Endothelial cell of umbilical vein (primary cell): ENCODE results near the gene KIF4A. TPM values are rescaled to one million over a fixed set of nuclear protein-coding genes. Genes with fewer than 3 reads are reported as not detected.

Source experiments
- BruUV-seq: library from RNA; stranded (reverse); fragments of 400-500 nt; replicated peaks from 2 replicates; lab custom pipeline; 2021; lab: Mats Ljungman, UMichigan
- CTCF ChIA-PET: fragments of 300-600, 350-600 bp; sonication (Branson Sonifier 250); formaldehyde crosslinking; loops from one replicate; lab custom pipeline; 2021; ENCODE audit warnings: antibody characterized with exemption, inconsistent platforms; lab: Charles Lee
- POLR2A ChIA-PET: fragments of 300-600, 350-600 bp; sonication (Branson Sonifier 250); formaldehyde crosslinking; loops from one replicate; lab custom pipeline; 2021; ENCODE audit warnings: antibody characterized with exemption, inconsistent platforms; lab: Charles Lee
- DNase-seq: peaks from one replicate; pipeline ENCODE4 v3.0.0-alpha.2; 2011; ENCODE audit warnings: low read depth, low spot score
- FAIRE-seq: peaks from 2 replicates; lab custom pipeline; 2011; peaks lifted over from hg19 to GRCh38; lab: Jason Lieb, UNC
- H2AFZ ChIP-seq: 2 replicates; pipeline ENCODE4 v1.6.0; 2012; ENCODE audit warnings: low read depth, low read length, control low read depth, inconsistent platforms
- H3K27ac ChIP-seq: 2 replicates; pipeline ENCODE4 v1.5.1; 2011; ENCODE audit warnings: low read depth, mild to moderate bottlenecking, control low read depth, low read length, moderate library complexity; ENCODE audit not compliant: insufficient read depth
- H3K27me3 ChIP-seq, 2 experiments: 2 replicates each; pipeline versions ENCODE4 v1.6.0 to v1.6.1; 2011; ENCODE audit warnings: low read length in 2 of 2, mixed read lengths in 1 of 2; ENCODE audit not compliant: control insufficient read depth in 2 of 2, insufficient read depth in 2 of 2
- H3K36me3 ChIP-seq, 2 experiments: 2 replicates in 1 of 2; 3 replicates in 1 of 2; pipeline ENCODE4 v1.5.1; 2011; ENCODE audit warnings: low read length in 2 of 2, mild to moderate bottlenecking in 1 of 2, moderate library complexity in 1 of 2; ENCODE audit not compliant: control insufficient read depth in 2 of 2, insufficient read depth in 2 of 2; ENCODE audit errors: extremely low read depth in 1 of 2
- H3K4me1 ChIP-seq: 3 replicates; pipeline ENCODE4 v1.5.1; 2011; ENCODE audit warnings: mild to moderate bottlenecking, low read length; ENCODE audit not compliant: control insufficient read depth, insufficient read depth; ENCODE audit errors: extremely low read depth
- H3K4me2 ChIP-seq: 2 replicates; pipeline ENCODE4 v1.6.1; 2011; ENCODE audit warnings: low read length, control low read depth, mixed read lengths; ENCODE audit not compliant: insufficient read depth
- H3K4me3 ChIP-seq, 3 experiments: fragments of 200-600 bp in 1 of 3; sonication (generic), shearing (Covaris generic) in 1 of 3; replicated peaks in 1 of 3; 2 replicates each; pipeline ENCODE4 v1.5.1; 2011 to 2016; ENCODE audit warnings: control low read depth in 3 of 3, low read length in 3 of 3, mild to moderate bottlenecking in 2 of 3, inconsistent platforms in 1 of 3, low read depth in 1 of 3, moderate library complexity in 1 of 3; ENCODE audit not compliant: insufficient read depth in 1 of 3
- H3K79me2 ChIP-seq: 2 replicates; pipeline ENCODE4 v1.6.0; 2012; ENCODE audit warnings: low read length, inconsistent platforms; ENCODE audit not compliant: control insufficient read depth, insufficient read depth
- H3K9ac ChIP-seq: replicated peaks from 2 replicates; pipeline ENCODE3; 2011; ENCODE audit warnings: low read length, control low read depth; ENCODE audit not compliant: insufficient read depth; ENCODE audit errors: extremely low read depth
- H3K9me1 ChIP-seq: replicated peaks from 3 replicates; pipeline ENCODE4 v1.6.0; 2011; ENCODE audit warnings: mild to moderate bottlenecking, low read length; ENCODE audit not compliant: control insufficient read depth, insufficient read depth; ENCODE audit errors: extremely low read depth
- H3K9me3 ChIP-seq: replicated peaks from 2 replicates; pipeline ENCODE4 v1.5.1; 2012; ENCODE audit warnings: low read length, inconsistent platforms; ENCODE audit not compliant: control insufficient read depth, insufficient read depth
- H4K20me1 ChIP-seq: replicated peaks from 2 replicates; pipeline ENCODE3; 2011; ENCODE audit warnings: mild to moderate bottlenecking, low read length; ENCODE audit not compliant: control insufficient read depth, insufficient read depth; ENCODE audit errors: extremely low read depth
- EZH2 ChIP-seq: IDR thresholded peaks from 2 replicates; pipeline ENCODE4 v1.6.1; 2012; ENCODE audit warnings: borderline replicate concordance, low read depth, mild to moderate bottlenecking, moderate library complexity, low read length, inconsistent platforms; ENCODE audit not compliant: severe bottlenecking
- FOS ChIP-seq: IDR thresholded peaks from 2 replicates; pipeline ENCODE4 v1.6.1; 2011; ENCODE audit warnings: mild to moderate bottlenecking, low read length, moderate library complexity, borderline replicate concordance; ENCODE audit not compliant: insufficient read depth
- GATA2 ChIP-seq: IDR thresholded peaks from 2 replicates; pipeline ENCODE4 v1.7.0; 2011; ENCODE audit warnings: low read depth, mild to moderate bottlenecking, moderate library complexity, mixed read lengths, low read length; ENCODE audit not compliant: insufficient read length, insufficient read depth
- JUN ChIP-seq: IDR thresholded peaks from 2 replicates; pipeline ENCODE4 v1.6.1; 2011; ENCODE audit warnings: borderline replicate concordance, low read depth; ENCODE audit not compliant: insufficient read length, insufficient read depth
- MYC ChIP-seq: IDR thresholded peaks from one replicate; pipeline ENCODE4 v1.6.1; 2011; ENCODE audit warnings: mild to moderate bottlenecking, low read depth, low read length
- POLR2A ChIP-seq: IDR thresholded peaks from 2 replicates; pipeline ENCODE4 v1.6.1; 2012; ENCODE audit warnings: low read depth, mild to moderate bottlenecking, control low read depth, low read length
- POLR2AphosphoS5 ChIP-seq: IDR thresholded peaks from 2 replicates; pipeline ENCODE4 v1.6.1; 2012; ENCODE audit warnings: low read depth, mild to moderate bottlenecking, control low read depth, low read length, moderate library complexity; ENCODE audit not compliant: insufficient read depth
- dilution Hi-C: fragments of 300-500 bp; cut with MboI; formaldehyde crosslinking; loops from one replicate; pipeline ENCODE4 v1.15.0; 2019; ENCODE audit warnings: low sequenced_read_pairs; ENCODE audit not compliant: extremely low pct_ligation_motif_present
- intact Hi-C: fragments of 100-400 bp; cut with micrococcal nuclease; formaldehyde crosslinking; loops from one replicate; pipeline ENCODE4 v1.10.0; 2022
- polyA plus RNA-seq, 4 experiments: library from polyadenylated mRNA; depleted of rRNA in 3 of 4; stranded (reverse) in 3 of 4; unstranded in 1 of 4; fragments of >200 nt; gene quantifications; 2 replicates each; pipeline versions ENCODE4 v1.2.1 to v1.2.3, GENCODE V29; 2011 to 2012; ENCODE audit warnings: missing spikeins in 1 of 4
- total RNA-seq: library from RNA; stranded (reverse); gene quantifications from 2 replicates; pipeline ENCODE4 v1.2.3, GENCODE V29; 2021
- TF ChIP-seq, protein P1 (sequence below), 2 donors: IDR thresholded peaks; 1 replicate in 1 of 2; 2 replicates in 1 of 2; pipeline ENCODE4 v1.5.1; 2011; ENCODE audit warnings: low read length in 2 of 2, mild to moderate bottlenecking in 2 of 2, moderate library complexity in 2 of 2, control low read depth in 1 of 2, inconsistent platforms in 1 of 2, low read depth in 1 of 2; ENCODE audit not compliant: insufficient read depth in 1 of 2; ENCODE audit errors: extremely low read depth in 1 of 2
- TF ChIP-seq, protein P2 (sequence below): IDR thresholded peaks from 2 replicates; pipeline ENCODE4 v1.6.1; 2011; ENCODE audit not compliant: insufficient read depth, insufficient read length

Gene KIF4A
- total and polyA plus RNA-seq, 2 donors (not counting 3 experiments of a cell fraction or from before 2014, with no cell fraction given) = 9.6 to 41.3 TPM

GRCh38 chrX:70260104-70260503 is 29.8 kb upstream of the KIF4A start, which contains the start of gene P2RY4:
P2RY4 (minus strand) TSS chrX:70260204; CDS start chrX:70259624, 580 bp downstream.
- no peak within 1 kb of the TSS for H3K4me2 ChIP-seq
- H3K27me3 ChIP-seq = no peaks in the 10 kb centered on the region
- dilution Hi-C loops (no loop called here), intact Hi-C loops (no loop called here)
- H3K4me3 ChIP-seq = no peak within 1 kb of the TSS
- H3K9me3 ChIP-seq = no peaks in the 10 kb centered on the region
- no peaks in the 10 kb centered on the region for H3K79me2 ChIP-seq
- ChIA-PET POLR2A (no interaction called here), CTCF (interaction anchor here (2.2 kb wide), 1 partner anchor 127 kb away, joined by 6 read pairs; the partner anchor contains the start of gene IGBP1)
- DNase-seq (no peak), FAIRE-seq (no peak)
- no peaks in the 10 kb centered on the region for H3K9me1 ChIP-seq
- no peaks in the 10 kb centered on the region for H3K36me3 ChIP-seq
- no peak within 1 kb of the TSS for H3K9ac ChIP-seq
- no peaks in the 10 kb centered on the region for H3K4me1 ChIP-seq
- BruUV-seq = no TSS peak
- no peak within 1 kb of the TSS for H3K27ac ChIP-seq
- TF ChIP-seq, protein P1, sequence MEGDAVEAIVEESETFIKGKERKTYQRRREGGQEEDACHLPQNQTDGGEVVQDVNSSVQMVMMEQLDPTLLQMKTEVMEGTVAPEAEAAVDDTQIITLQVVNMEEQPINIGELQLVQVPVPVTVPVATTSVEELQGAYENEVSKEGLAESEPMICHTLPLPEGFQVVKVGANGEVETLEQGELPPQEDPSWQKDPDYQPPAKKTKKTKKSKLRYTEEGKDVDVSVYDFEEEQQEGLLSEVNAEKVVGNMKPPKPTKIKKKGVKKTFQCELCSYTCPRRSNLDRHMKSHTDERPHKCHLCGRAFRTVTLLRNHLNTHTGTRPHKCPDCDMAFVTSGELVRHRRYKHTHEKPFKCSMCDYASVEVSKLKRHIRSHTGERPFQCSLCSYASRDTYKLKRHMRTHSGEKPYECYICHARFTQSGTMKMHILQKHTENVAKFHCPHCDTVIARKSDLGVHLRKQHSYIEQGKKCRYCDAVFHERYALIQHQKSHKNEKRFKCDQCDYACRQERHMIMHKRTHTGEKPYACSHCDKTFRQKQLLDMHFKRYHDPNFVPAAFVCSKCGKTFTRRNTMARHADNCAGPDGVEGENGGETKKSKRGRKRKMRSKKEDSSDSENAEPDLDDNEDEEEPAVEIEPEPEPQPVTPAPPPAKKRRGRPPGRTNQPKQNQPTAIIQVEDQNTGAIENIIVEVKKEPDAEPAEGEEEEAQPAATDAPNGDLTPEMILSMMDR (IDR thresholded peaks at IDR 0.05; ENCODE audit: extremely low read depth in 1 of 2, insufficient read depth in 1 of 2, low read depth in 1 of 2, low read length in 2 of 2) = no peak
- TF ChIP-seq POLR2A = no peak
- TF ChIP-seq, protein P2, sequence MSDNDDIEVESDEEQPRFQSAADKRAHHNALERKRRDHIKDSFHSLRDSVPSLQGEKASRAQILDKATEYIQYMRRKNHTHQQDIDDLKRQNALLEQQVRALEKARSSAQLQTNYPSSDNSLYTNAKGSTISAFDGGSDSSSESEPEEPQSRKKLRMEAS = no peak
- TF ChIP-seq JUN = no peak
- no peak for TF ChIP-seq EZH2
- no peak for TF ChIP-seq POLR2AphosphoS5
- TF ChIP-seq GATA2 = no peak
- TF ChIP-seq FOS = no peak
- TF ChIP-seq MYC = no peak
- no peaks in the 10 kb centered on the region for H4K20me1 ChIP-seq
- H2AFZ ChIP-seq = no peak within 1 kb of the TSS
